Measurements from ENCODE around the gene FAXC.

DNA sequence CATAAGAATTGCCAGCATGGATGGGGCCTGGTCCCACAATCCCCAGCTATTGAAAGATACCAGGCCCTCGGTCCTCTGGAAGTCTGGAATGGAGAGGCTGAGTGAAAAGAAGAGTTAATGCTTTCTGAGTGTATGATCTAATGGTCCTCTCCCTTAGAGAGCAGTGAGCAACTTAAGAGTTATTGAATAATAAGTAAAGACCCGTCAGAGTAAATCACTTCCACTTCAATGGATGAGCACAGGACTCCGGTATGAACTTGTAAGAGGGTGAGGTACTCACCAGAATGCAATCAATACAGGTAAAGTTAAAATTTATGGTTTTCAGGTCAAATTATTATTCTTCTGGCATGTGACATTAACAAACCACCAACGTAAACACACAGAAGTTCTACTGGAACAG lies 39.9 kb downstream of the FAXC start:
- TF ChIP-seq, protein P1, sequence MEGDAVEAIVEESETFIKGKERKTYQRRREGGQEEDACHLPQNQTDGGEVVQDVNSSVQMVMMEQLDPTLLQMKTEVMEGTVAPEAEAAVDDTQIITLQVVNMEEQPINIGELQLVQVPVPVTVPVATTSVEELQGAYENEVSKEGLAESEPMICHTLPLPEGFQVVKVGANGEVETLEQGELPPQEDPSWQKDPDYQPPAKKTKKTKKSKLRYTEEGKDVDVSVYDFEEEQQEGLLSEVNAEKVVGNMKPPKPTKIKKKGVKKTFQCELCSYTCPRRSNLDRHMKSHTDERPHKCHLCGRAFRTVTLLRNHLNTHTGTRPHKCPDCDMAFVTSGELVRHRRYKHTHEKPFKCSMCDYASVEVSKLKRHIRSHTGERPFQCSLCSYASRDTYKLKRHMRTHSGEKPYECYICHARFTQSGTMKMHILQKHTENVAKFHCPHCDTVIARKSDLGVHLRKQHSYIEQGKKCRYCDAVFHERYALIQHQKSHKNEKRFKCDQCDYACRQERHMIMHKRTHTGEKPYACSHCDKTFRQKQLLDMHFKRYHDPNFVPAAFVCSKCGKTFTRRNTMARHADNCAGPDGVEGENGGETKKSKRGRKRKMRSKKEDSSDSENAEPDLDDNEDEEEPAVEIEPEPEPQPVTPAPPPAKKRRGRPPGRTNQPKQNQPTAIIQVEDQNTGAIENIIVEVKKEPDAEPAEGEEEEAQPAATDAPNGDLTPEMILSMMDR (IDR thresholded peaks at IDR 0.05), result no peak
- TF ChIP-seq POLR2AphosphoS5 (IDR thresholded peaks at IDR 0.05; ENCODE audit: insufficient read depth in 1 of 2, low read depth in 1 of 2), result no peak
